Neural cell (in vitro differentiated cells): ENCODE measurements around the gene CSF1. TPM values are rescaled to one million over a fixed set of nuclear protein-coding genes. Genes with fewer than 3 reads are reported as not detected.

Experiments used
- H2AFZ ChIP-seq: fragments of 200-600, 300-800 bp; sonication (generic), shearing (Covaris generic); 2 replicates; pipeline ENCODE4 v1.6.0; 2014; ENCODE audit warnings: low read depth, mild to moderate bottlenecking, antibody characterized with exemption, low read length, moderate library complexity
- H3F3A ChIP-seq: fragments of 200-600 bp; shearing (Covaris generic); 2 replicates; pipeline ENCODE4 v1.6.1; 2016; ENCODE audit warnings: mild to moderate bottlenecking, moderate library complexity, mixed read lengths, antibody characterized with exemption, low read length; ENCODE audit not compliant: insufficient read depth, poor library complexity, severe bottlenecking
- H3K27ac ChIP-seq: fragments of 200-600, 300-800 bp; sonication (generic), shearing (Covaris generic); 2 replicates; pipeline ENCODE4 v1.5.1; 2014; ENCODE audit warnings: mild to moderate bottlenecking, low read length, moderate library complexity
- H3K27me3 ChIP-seq: fragments of 300-800, 200-600 bp; sonication (generic), shearing (Covaris generic); 2 replicates; pipeline ENCODE4 v1.6.0; 2014; ENCODE audit warnings: mild to moderate bottlenecking, low read depth, low read length, moderate library complexity; ENCODE audit not compliant: insufficient read depth
- H3K36me3 ChIP-seq: fragments of 300-800, 200-600 bp; sonication (generic), shearing (Covaris generic); 2 replicates; pipeline ENCODE4 v1.5.1; 2014; ENCODE audit warnings: mild to moderate bottlenecking, antibody characterized with exemption, low read length, moderate library complexity; ENCODE audit not compliant: insufficient read depth
- H3K4me2 ChIP-seq: fragments of 300-800, 200-600 bp; sonication (generic), shearing (Covaris generic); 2 replicates; pipeline ENCODE4 v1.6.0; 2014; ENCODE audit warnings: mild to moderate bottlenecking, low read length
- H3K4me3 ChIP-seq: fragments of 300-800, 200-600 bp; sonication (generic), shearing (Covaris generic); 2 replicates; pipeline ENCODE4 v1.5.1; 2014; ENCODE audit warnings: mild to moderate bottlenecking, low read length, moderate library complexity
- H3K79me2 ChIP-seq: fragments of 200-600 bp; shearing (Covaris generic); replicated peaks from 2 replicates; pipeline ENCODE4 v1.6.0; 2014; ENCODE audit warnings: mild to moderate bottlenecking, low read length, moderate library complexity; ENCODE audit not compliant: insufficient read depth
- H3K9ac ChIP-seq: fragments of 300-800, 200-600 bp; sonication (generic), shearing (Covaris generic); 2 replicates; pipeline ENCODE4 v1.6.1; 2016; ENCODE audit warnings: mild to moderate bottlenecking, low read length, mixed read lengths
- H3K9me2 ChIP-seq: fragments of 200-600 bp; shearing (Covaris generic); 2 replicates; pipeline ENCODE4 v1.6.1; 2016; ENCODE audit warnings: mild to moderate bottlenecking, low read length, mixed read lengths; ENCODE audit not compliant: insufficient read depth
- H3K9me3 ChIP-seq: fragments of 200-600, 300-800 bp; sonication (generic), shearing (Covaris generic); 2 replicates; pipeline ENCODE4 v1.6.1; 2016; ENCODE audit warnings: mild to moderate bottlenecking, mixed run types, low read length, moderate library complexity, mixed read lengths
- H4K20me1 ChIP-seq: fragments of 200-600 bp; shearing (Covaris generic); 2 replicates; pipeline ENCODE4 v1.6.1; 2016; ENCODE audit warnings: mild to moderate bottlenecking, mixed run types; ENCODE audit not compliant: insufficient read depth
- CTCF ChIP-seq: fragments of 450-650 bp; IDR thresholded peaks from 2 replicates; pipeline ENCODE4 v1.5.1; 2014; ENCODE audit warnings: antibody characterized with exemption, mild to moderate bottlenecking, moderate library complexity; ENCODE audit not compliant: poor library complexity, severe bottlenecking
- EP300 ChIP-seq: fragments of 450-650 bp; conservative IDR thresholded peaks from 2 replicates; pipeline ENCODE4 v1.6.1; 2014; ENCODE audit warnings: antibody characterized with exemption, mild to moderate bottlenecking, moderate library complexity; ENCODE audit not compliant: poor library complexity, severe bottlenecking
- EZH2 ChIP-seq: fragments of 200-600, 300-800 bp; shearing (Covaris generic), sonication (generic); IDR thresholded peaks from 2 replicates; pipeline ENCODE4 v1.6.1; 2014; ENCODE audit warnings: antibody characterized with exemption, low read length, borderline replicate concordance, mild to moderate bottlenecking; ENCODE audit not compliant: insufficient read depth, poor library complexity, severe bottlenecking
- MXI1 ChIP-seq: fragments of 450-650 bp; conservative IDR thresholded peaks from 2 replicates; pipeline ENCODE4 v1.6.1; 2014; ENCODE audit warnings: antibody characterized with exemption, mild to moderate bottlenecking; ENCODE audit not compliant: poor library complexity, severe bottlenecking
- POLR2AphosphoS5 ChIP-seq: IDR thresholded peaks from 2 replicates; pipeline ENCODE4 v1.6.1; 2012
- RAD21 ChIP-seq: fragments of 450-650 bp; conservative IDR thresholded peaks from 2 replicates; pipeline ENCODE4 v1.6.1; 2014; ENCODE audit warnings: antibody characterized with exemption, mild to moderate bottlenecking, moderate library complexity
- REST ChIP-seq: IDR thresholded peaks from 2 replicates; pipeline ENCODE4 v1.6.1; 2012; ENCODE audit warnings: borderline replicate concordance
- SMC3 ChIP-seq: fragments of 450-650 bp; conservative IDR thresholded peaks from 2 replicates; pipeline ENCODE4 v1.6.1; 2014; ENCODE audit warnings: antibody characterized with exemption, mild to moderate bottlenecking, moderate library complexity; ENCODE audit not compliant: poor library complexity
- TAF1 ChIP-seq: IDR thresholded peaks from 2 replicates; pipeline ENCODE4 v1.6.1; 2012; ENCODE audit warnings: low read depth
- polyA plus RNA-seq: library from polyadenylated mRNA; depleted of rRNA; stranded (reverse); fragments of >200 nt; gene quantifications from 2 replicates; pipeline ENCODE4 v1.2.3, GENCODE V29; 2014

The CSF1 gene
- polyA plus RNA-seq, 1 donor from 2014 or later, result 0.30 TPM

GRCh38 chr1:109975718-109976117 lies 65.1 kb downstream of the CSF1 start:
- H3K27me3 ChIP-seq, result no peaks in the 10 kb centered on the region
- H3K9me3 ChIP-seq, result no peaks in the 10 kb centered on the region
- no peak overlapping the region for H3K9ac ChIP-seq
- H3K36me3 ChIP-seq, result no peaks in the 10 kb centered on the region
- no peak overlapping the region for H3K4me2 ChIP-seq
- no peak overlapping the region for H2AFZ ChIP-seq
- no peak overlapping the region for H3K4me3 ChIP-seq
- no peak overlapping the region for H3K27ac ChIP-seq
- no peak for TF ChIP-seq TAF1
- TF ChIP-seq MXI1, result no peak
- no peak for TF ChIP-seq RAD21
- TF ChIP-seq CTCF, result no peak
- no peak for TF ChIP-seq EZH2
- no peak for TF ChIP-seq EP300
- TF ChIP-seq POLR2AphosphoS5, result no peak
- no peak for TF ChIP-seq SMC3
- no peak for TF ChIP-seq REST
- no peaks in the 10 kb centered on the region for H3K9me2 ChIP-seq
- H4K20me1 ChIP-seq, result no peaks in the 10 kb centered on the region
- no peaks in the 10 kb centered on the region for H3K79me2 ChIP-seq
- no peaks in the 10 kb centered on the region for H3F3A ChIP-seq

- TF ChIP-seq POLR2AphosphoS5, result no peak
Observed at GRCh38 chr1:109976762-109977161, 66.1 kb downstream of the CSF1 start.

GRCh38 chr1:109977225-109977624 lies 66.6 kb downstream of the CSF1 start:
- Histone ChIP-seq H3K4me2 (no peak overlapping the region), H3K9me3 (no peaks in the 10 kb centered on the region), H4K20me1 (no peaks in the 10 kb centered on the region), H3K9ac (no peak overlapping the region), H3K36me3 (no peaks in the 10 kb centered on the region), H3K9me2 (no peaks in the 10 kb centered on the region), H3K4me3 (no peak overlapping the region), H3K79me2 (no peaks in the 10 kb centered on the region), H2AFZ (no peak overlapping the region), H3K27ac (no peak overlapping the region), H3K27me3 (no peaks in the 10 kb centered on the region), H3F3A (no peaks in the 10 kb centered on the region)
- TF ChIP-seq EP300 (no peak), REST (no peak), POLR2AphosphoS5 (no peak), TAF1 (no peak), SMC3 (no peak), EZH2 (no peak)

More at GRCh38 chr1:109976762-109977161, 66.1 kb downstream of the CSF1 start:
- H2AFZ ChIP-seq, result no peak overlapping the region
- no peaks in the 10 kb centered on the region for H3K27me3 ChIP-seq
- H3K9me3 ChIP-seq, result no peaks in the 10 kb centered on the region
- H3K9ac ChIP-seq, result no peak overlapping the region
- H3K27ac ChIP-seq, result no peak overlapping the region
- no peaks in the 10 kb centered on the region for H3F3A ChIP-seq
- no peaks in the 10 kb centered on the region for H3K79me2 ChIP-seq
- H4K20me1 ChIP-seq, result no peaks in the 10 kb centered on the region
- no peak overlapping the region for H3K4me2 ChIP-seq
- no peak overlapping the region for H3K4me3 ChIP-seq
- H3K9me2 ChIP-seq, result no peaks in the 10 kb centered on the region
- H3K36me3 ChIP-seq, result no peaks in the 10 kb centered on the region
